A673 (cell line): ENCODE data around the gene UBE2E3. TPM values are rescaled to one million over a fixed set of nuclear protein-coding genes. Genes with fewer than 3 reads are reported as not detected.

Experiments used
- BruUV-seq: library from RNA; stranded (reverse); fragments of 400-500 nt; replicated peaks from 2 replicates; lab custom pipeline; 2021; lab: Mats Ljungman, UMichigan
- CTCF ChIA-PET: fragments of 300-600 bp; sonication (Branson Sonifier 250); formaldehyde crosslinking; loops from one replicate; lab custom pipeline; 2022; ENCODE audit warnings: antibody characterized with exemption; lab: Charles Lee
- POLR2A ChIA-PET: fragments of 300-600 bp; sonication (Branson Sonifier 250); formaldehyde crosslinking; loops from one replicate; lab custom pipeline; 2022; ENCODE audit warnings: antibody characterized with exemption; ENCODE audit not compliant: low non-redundant PET; lab: Charles Lee
- DNase-seq: peaks from one replicate; pipeline ENCODE4 v3.0.0-alpha.2; 2015; ENCODE audit warnings: low spot score
- H3K27ac ChIP-seq: fragments of 200-600 bp; sonication (generic); 2 replicates; pipeline ENCODE4 v1.5.1; 2016; ENCODE audit warnings: mixed run types, low read depth, mild to moderate bottlenecking, mixed read lengths, antibody characterized with exemption, low read length; ENCODE audit not compliant: poor library complexity, severe bottlenecking
- H3K27me3 ChIP-seq: fragments of 200-600 bp; sonication (generic); replicated peaks from 2 replicates; pipeline ENCODE4 v1.6.1; 2017; ENCODE audit warnings: mixed run types, low read depth, mild to moderate bottlenecking, mixed read lengths, antibody characterized with exemption, low read length; ENCODE audit not compliant: insufficient read depth, poor library complexity
- H3K36me3 ChIP-seq: fragments of 200-600 bp; sonication (generic); 2 replicates; pipeline ENCODE4 v1.6.1; 2016; ENCODE audit warnings: mixed run types, mild to moderate bottlenecking, mixed read lengths, antibody characterized with exemption, low read length; ENCODE audit not compliant: insufficient read depth, poor library complexity, severe bottlenecking
- H3K4me1 ChIP-seq: fragments of 200-600 bp; sonication (generic); 2 replicates; pipeline ENCODE4 v1.6.1; 2017; ENCODE audit warnings: mixed run types, mild to moderate bottlenecking, mixed read lengths, antibody characterized with exemption, low read length; ENCODE audit not compliant: insufficient read depth, poor library complexity, severe bottlenecking
- H3K4me3 ChIP-seq: fragments of 200-600 bp; sonication (generic); 2 replicates; pipeline ENCODE4 v1.5.1; 2016; ENCODE audit warnings: low read depth, mixed run types, mild to moderate bottlenecking, mixed read lengths, low read length; ENCODE audit not compliant: poor library complexity, severe bottlenecking
- H3K9me3 ChIP-seq: fragments of 200-600 bp; sonication (generic); 2 replicates; pipeline ENCODE4 v1.6.1; 2016; ENCODE audit warnings: mixed run types, low read depth, mild to moderate bottlenecking, mixed read lengths, antibody characterized with exemption, low read length; ENCODE audit not compliant: poor library complexity, severe bottlenecking
- EZH2 ChIP-seq: fragments of 200-600 bp; sonication (generic); IDR thresholded peaks from 2 replicates; pipeline ENCODE4 v1.6.1; 2017; ENCODE audit warnings: borderline replicate concordance, low read depth, mild to moderate bottlenecking, mixed read lengths, antibody characterized with exemption, low read length; ENCODE audit not compliant: poor library complexity, severe bottlenecking
- intact Hi-C: fragments of 100-400 bp; cut with micrococcal nuclease; formaldehyde crosslinking; loops from one replicate; pipeline ENCODE4 v1.10.0; 2022; ENCODE audit not compliant: unreplicated experiment
- total RNA-seq: library from RNA; stranded (reverse); gene quantifications from 2 replicates; pipeline ENCODE4 v1.2.3, GENCODE V29; 2021
- TF ChIP-seq, protein P1 (sequence below): fragments of 300-800, 200-600 bp; sonication (generic); conservative IDR thresholded peaks from 2 replicates; pipeline ENCODE4 v1.5.1; 2017; ENCODE audit warnings: low read depth, mild to moderate bottlenecking, antibody characterized with exemption, low read length, moderate library complexity, mixed read lengths

UBE2E3 gene
- total RNA-seq, 1 experiment from 2014 or later = 103 TPM

DNA sequence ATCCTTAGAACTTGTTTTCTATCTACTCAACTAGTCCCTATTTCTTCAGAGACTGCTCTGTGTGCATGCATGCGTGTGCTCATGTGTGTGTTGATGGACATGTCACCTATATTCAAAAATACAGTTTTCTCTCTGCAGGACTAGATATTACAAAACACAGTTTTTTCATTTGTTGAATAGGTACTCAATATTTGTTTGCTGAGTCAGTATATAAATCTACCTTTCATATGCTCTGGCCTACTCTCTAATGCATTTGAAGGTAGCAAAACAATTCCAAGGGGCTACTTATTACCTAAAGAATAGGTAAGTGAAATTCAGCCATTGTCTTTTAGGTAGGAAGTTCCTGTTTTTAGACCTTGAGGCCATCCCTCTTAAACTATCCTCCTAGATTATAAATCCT, 8.6 kb upstream of the UBE2E3 start:
- intact Hi-C loops = no loop called here
- Histone ChIP-seq H3K27me3 (no peaks in the 10 kb centered on the region), H3K36me3 (no peaks in the 10 kb centered on the region), H3K4me1 (no peaks in the 10 kb centered on the region), H3K9me3 (no peaks in the 10 kb centered on the region), H3K27ac (no peak overlapping the region), H3K4me3 (no peak overlapping the region)
- BruUV-seq = no TSS peak
- CTCF ChIA-PET = no interaction called here
- POLR2A ChIA-PET = no interaction called here
- DNase-seq = no peak
- TF ChIP-seq, protein P1, sequence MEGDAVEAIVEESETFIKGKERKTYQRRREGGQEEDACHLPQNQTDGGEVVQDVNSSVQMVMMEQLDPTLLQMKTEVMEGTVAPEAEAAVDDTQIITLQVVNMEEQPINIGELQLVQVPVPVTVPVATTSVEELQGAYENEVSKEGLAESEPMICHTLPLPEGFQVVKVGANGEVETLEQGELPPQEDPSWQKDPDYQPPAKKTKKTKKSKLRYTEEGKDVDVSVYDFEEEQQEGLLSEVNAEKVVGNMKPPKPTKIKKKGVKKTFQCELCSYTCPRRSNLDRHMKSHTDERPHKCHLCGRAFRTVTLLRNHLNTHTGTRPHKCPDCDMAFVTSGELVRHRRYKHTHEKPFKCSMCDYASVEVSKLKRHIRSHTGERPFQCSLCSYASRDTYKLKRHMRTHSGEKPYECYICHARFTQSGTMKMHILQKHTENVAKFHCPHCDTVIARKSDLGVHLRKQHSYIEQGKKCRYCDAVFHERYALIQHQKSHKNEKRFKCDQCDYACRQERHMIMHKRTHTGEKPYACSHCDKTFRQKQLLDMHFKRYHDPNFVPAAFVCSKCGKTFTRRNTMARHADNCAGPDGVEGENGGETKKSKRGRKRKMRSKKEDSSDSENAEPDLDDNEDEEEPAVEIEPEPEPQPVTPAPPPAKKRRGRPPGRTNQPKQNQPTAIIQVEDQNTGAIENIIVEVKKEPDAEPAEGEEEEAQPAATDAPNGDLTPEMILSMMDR = no peak
- no peak for TF ChIP-seq EZH2

DNA sequence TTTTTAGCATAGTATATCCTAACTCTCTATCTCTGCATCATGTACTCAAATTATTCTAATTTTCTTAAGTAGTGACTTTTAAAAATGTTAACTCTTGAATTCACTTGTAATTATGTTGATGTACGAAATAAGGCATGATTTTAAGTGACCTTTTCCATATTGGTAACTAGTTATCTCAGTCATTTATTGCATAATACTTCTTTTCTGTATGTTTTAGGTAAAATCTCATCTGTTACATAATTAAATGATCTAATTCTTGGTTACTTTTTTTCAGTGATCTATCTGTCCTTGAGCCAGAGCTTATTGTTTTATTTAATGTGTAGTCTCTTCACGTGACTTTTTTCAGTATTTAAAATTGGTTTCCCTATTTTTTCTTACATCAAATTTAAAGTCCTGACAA, 4.8 kb upstream of the UBE2E3 start:
- BruUV-seq = no TSS peak
- no peaks in the 10 kb centered on the region for H3K4me1 ChIP-seq
- no peaks in the 10 kb centered on the region for H3K27me3 ChIP-seq
- POLR2A ChIA-PET = no interaction called here
- TF ChIP-seq EZH2 = no peak
- TF ChIP-seq, protein P1 = no peak
- H3K27ac ChIP-seq = no peak overlapping the region
- CTCF ChIA-PET = no interaction called here
- H3K9me3 ChIP-seq = no peaks in the 10 kb centered on the region
- intact Hi-C loops = no loop called here
- no peak for DNase-seq
- no peaks in the 10 kb centered on the region for H3K36me3 ChIP-seq
- no peak overlapping the region for H3K4me3 ChIP-seq

DNA sequence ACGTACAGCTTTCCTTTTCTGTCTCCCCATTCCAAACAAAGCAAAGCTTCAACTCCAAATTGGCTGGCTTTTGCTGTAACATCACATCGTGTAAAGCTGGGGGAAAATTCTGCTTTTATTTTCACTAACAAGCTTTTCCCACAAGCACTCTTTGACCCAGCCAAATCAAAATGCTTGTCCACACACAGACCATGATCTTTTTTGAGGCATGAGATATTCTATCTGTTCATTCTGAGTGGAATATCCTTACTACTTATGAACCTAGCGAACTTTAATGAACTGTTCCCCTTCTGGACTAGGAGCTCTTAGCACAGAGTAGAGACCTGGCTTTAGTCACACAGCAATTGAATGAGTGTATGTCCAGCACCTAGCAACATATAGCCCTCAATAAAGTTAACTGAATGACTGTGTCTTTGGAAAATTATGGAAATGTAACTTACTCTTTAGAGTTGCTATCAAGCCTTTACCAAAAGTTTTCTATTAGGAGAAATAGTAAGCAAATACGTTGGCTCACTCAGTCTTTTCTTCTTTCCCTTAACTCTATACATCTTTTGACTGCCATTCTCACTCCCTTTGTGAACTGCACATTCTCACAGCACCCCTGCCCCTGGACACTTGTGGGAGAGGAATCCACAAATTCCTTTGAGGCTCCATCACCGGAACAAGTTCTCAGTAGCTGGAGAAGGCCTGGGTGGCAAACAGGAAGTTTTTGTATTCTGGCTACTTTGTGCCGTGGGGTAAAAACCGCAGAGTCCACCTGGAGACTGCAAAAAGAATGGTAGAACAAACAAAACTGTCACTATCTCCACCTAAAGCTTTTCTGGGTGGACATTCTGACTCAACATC, 1.3 kb upstream of the UBE2E3 start:
- no peak for TF ChIP-seq EZH2
- peaks cover 16% of the 10 kb centered on the region for H3K4me1 ChIP-seq
- DNase-seq = no peak
- no peak overlapping the region for H3K4me3 ChIP-seq
- intact Hi-C loops = no loop called here
- CTCF ChIA-PET = interaction anchor here (1.0 kb wide), 1 partner anchor 855 kb away, joined by 3 read pairs; no protein-coding TSS in a partner anchor
- POLR2A ChIA-PET = no interaction called here
- no peaks in the 10 kb centered on the region for H3K9me3 ChIP-seq
- H3K36me3 ChIP-seq = peaks cover 5% of the 10 kb centered on the region
- H3K27ac ChIP-seq = no peak overlapping the region
- no peaks in the 10 kb centered on the region for H3K27me3 ChIP-seq
- BruUV-seq = no TSS peak
